ENCODE results near the gene SLC30A2.

The SLC30A2 gene

GRCh38 chr1:25987951-25988350, 58.0 kb downstream of the SLC30A2 start:
- TF ChIP-seq ZFX (IDR thresholded peaks at IDR 0.05; ENCODE audit: borderline replicate concordance): no peak
- TF ChIP-seq CTCF (IDR thresholded peaks at IDR 0.05): no peak
- H3K27ac ChIP-seq: no peak overlapping the region

All from 22Rv1 (cell line).